ENCODE results near the gene MRPL40.

GRCh38 chr22:19463008-19463407 lies 30.7 kb downstream of the MRPL40 start:
- no peak for TF ChIP-seq CTCF (IDR thresholded peaks at IDR 0.05; ENCODE audit: insufficient read depth, low read length, poor library complexity, severe bottlenecking)
- no peak for TF ChIP-seq EZH2phosphoT487 (conservative IDR thresholded peaks at IDR 0.05; ENCODE audit: low read length)
